Sigmoid colon (tissue), 4 donors: ENCODE measurements around the gene KCNK1.

Experiments used
- CTCF ChIP-seq, 4 experiments: fragments of 450-650 bp in 3 of 4; fragments of 200-600 bp in 1 of 4; IDR thresholded peaks; one replicate each; pipeline ENCODE4 v1.5.1; 2016 to 2019; ENCODE audit warnings: antibody characterized with exemption in 4 of 4, mild to moderate bottlenecking in 3 of 4, moderate library complexity in 2 of 4
- EP300 ChIP-seq, 4 donors: sonication (generic); formaldehyde crosslinking; IDR thresholded peaks; one replicate each; pipeline ENCODE4 v1.6.1; 2017; ENCODE audit warnings: antibody characterized with exemption in 4 of 4
- POLR2A ChIP-seq, 2 donors: fragments of 450-650 bp; IDR thresholded peaks; one replicate each; pipeline ENCODE4 v1.6.1; 2016; ENCODE audit warnings: antibody characterized with exemption in 2 of 2, mild to moderate bottlenecking in 2 of 2, moderate library complexity in 2 of 2
- POLR2AphosphoS5 ChIP-seq, 4 donors: sonication (generic); formaldehyde crosslinking; IDR thresholded peaks; one replicate each; pipeline ENCODE4 v1.6.1; 2017; ENCODE audit warnings: antibody characterized with exemption in 4 of 4

GRCh38 chr1:233652526-233652925, 38.6 kb downstream of the KCNK1 start:
- TF ChIP-seq CTCF (IDR thresholded peaks at IDR 0.05) (no peak), POLR2A (IDR thresholded peaks at IDR 0.05) (no peak), EP300 (IDR thresholded peaks at IDR 0.05) (no peak), POLR2AphosphoS5 (IDR thresholded peaks at IDR 0.05) (no peak)
